ENCODE results near the gene PAK1IP1.
"Not testable (repeated sequence)": the region's sequence is repeated elsewhere in the genome, so short reads cannot be mapped to it uniquely, and the experiment has no call there.

Gene PAK1IP1

GRCh38 chr6:10665595-10665994 is 29.2 kb upstream of the PAK1IP1 start:
- not testable (repeated sequence) for H3K14ac ChIP-seq (ENCODE audit: low read length); DNase-seq (ENCODE audit: low spot score); H2BK120ac ChIP-seq (ENCODE audit: low read depth, low read length); H2BK12ac ChIP-seq (ENCODE audit: low read length); H3K9me3 ChIP-seq (replicated peaks in 1 of 2; ENCODE audit: control insufficient read depth in 2 of 2, insufficient read depth in 1 of 2, low read depth in 1 of 2, low read length in 2 of 2); H2AK5ac ChIP-seq (ENCODE audit: low read depth, low read length); H3K36me3 ChIP-seq (replicated peaks in 1 of 2; ENCODE audit: control insufficient read depth in 2 of 2, insufficient read depth in 2 of 2, low read length in 2 of 2); H3K4ac ChIP-seq (ENCODE audit: low read length); H4K91ac ChIP-seq (ENCODE audit: low read depth, low read length, poor library complexity); H2BK15ac ChIP-seq (ENCODE audit: low read length); H3K4me1 ChIP-seq (ENCODE audit: control insufficient read depth in 2 of 2, insufficient read depth in 1 of 2, low read depth in 1 of 2, low read length in 2 of 2); H3K4me3 ChIP-seq (ENCODE audit: low read length in 2 of 2); H3K27me3 ChIP-seq (ENCODE audit: control insufficient read depth in 3 of 3, insufficient read depth in 3 of 3, low read depth in 1 of 3, low read length in 3 of 3); H3K9ac ChIP-seq (ENCODE audit: low read depth, low read length, poor library complexity); H2AFZ ChIP-seq (ENCODE audit: low read length); H2BK5ac ChIP-seq (ENCODE audit: low read length); H3K79me1 ChIP-seq (ENCODE audit: low read depth, low read length); H3K27ac ChIP-seq (replicated peaks; ENCODE audit: low read length); H4K8ac ChIP-seq (ENCODE audit: low read depth, low read length); H3K23ac ChIP-seq (ENCODE audit: low read depth, low read length, poor library complexity); H3K4me2 ChIP-seq (ENCODE audit: insufficient read depth, low read length, poor library complexity, severe bottlenecking); H3K18ac ChIP-seq (ENCODE audit: low read length)
- no CpG with 5 or more reads among the region's 1 CpG for WGBS, 2 donors (ENCODE audit: extremely low coverage in 2 of 2, insufficient read length in 2 of 2, insufficient replicate concordance in 1 of 2)

GRCh38 chr6:10668126-10668917 is 26.4 kb upstream of the PAK1IP1 start:
- no CpG with 5 or more reads among the region's 6 CpGs for WGBS, 2 donors (ENCODE audit: extremely low coverage in 2 of 2, insufficient read length in 2 of 2, insufficient replicate concordance in 1 of 2)
- no peak overlapping the region for H2BK15ac ChIP-seq (ENCODE audit: low read length)
- no peaks in the 10 kb centered on the region for H3K27me3 ChIP-seq (ENCODE audit: control insufficient read depth in 3 of 3, insufficient read depth in 3 of 3, low read depth in 1 of 3, low read length in 3 of 3)
- no peaks in the 10 kb centered on the region for H3K79me1 ChIP-seq (ENCODE audit: low read depth, low read length)
- H2BK12ac ChIP-seq (ENCODE audit: low read length) = no peak overlapping the region
- H2AFZ ChIP-seq (ENCODE audit: low read length) = no peak overlapping the region
- H4K91ac ChIP-seq (ENCODE audit: low read depth, low read length, poor library complexity) = no peak overlapping the region
- H3K9me3 ChIP-seq (replicated peaks in 1 of 2; ENCODE audit: control insufficient read depth in 2 of 2, insufficient read depth in 1 of 2, low read depth in 1 of 2, low read length in 2 of 2) = no peaks in the 10 kb centered on the region
- no peak overlapping the region for H4K8ac ChIP-seq (ENCODE audit: low read depth, low read length)
- H3K23ac ChIP-seq (ENCODE audit: low read depth, low read length, poor library complexity) = no peak overlapping the region
- H3K4me3 ChIP-seq (ENCODE audit: low read length in 2 of 2) = no peak overlapping the region
- H3K4ac ChIP-seq (ENCODE audit: low read length) = no peak overlapping the region
- H3K14ac ChIP-seq (ENCODE audit: low read length) = no peak overlapping the region
- no peak overlapping the region for H2BK5ac ChIP-seq (ENCODE audit: low read length)
- DNase-seq (ENCODE audit: low spot score) = no peak
- H2AK5ac ChIP-seq (ENCODE audit: low read depth, low read length) = no peak overlapping the region
- H3K9ac ChIP-seq (ENCODE audit: low read depth, low read length, poor library complexity) = no peak overlapping the region
- no peak overlapping the region for H3K27ac ChIP-seq (replicated peaks; ENCODE audit: low read length)
- no peak overlapping the region for H2BK120ac ChIP-seq (ENCODE audit: low read depth, low read length)
- H3K36me3 ChIP-seq (replicated peaks in 1 of 2; ENCODE audit: control insufficient read depth in 2 of 2, insufficient read depth in 2 of 2, low read length in 2 of 2) = no peaks in the 10 kb centered on the region
- no peak overlapping the region for H3K18ac ChIP-seq (ENCODE audit: low read length)
- no peaks in the 10 kb centered on the region for H3K4me1 ChIP-seq (ENCODE audit: control insufficient read depth in 2 of 2, insufficient read depth in 1 of 2, low read depth in 1 of 2, low read length in 2 of 2)
- H3K4me2 ChIP-seq (ENCODE audit: insufficient read depth, low read length, poor library complexity, severe bottlenecking) = no peak overlapping the region

GRCh38 chr6:10676403-10676802 is 18.4 kb upstream of the PAK1IP1 start:
- Histone ChIP-seq H3K27me3 (ENCODE audit: control insufficient read depth in 3 of 3, insufficient read depth in 3 of 3, low read depth in 1 of 3, low read length in 3 of 3) (no peaks in the 10 kb centered on the region), H2BK5ac (ENCODE audit: low read length) (no peak overlapping the region), H4K8ac (ENCODE audit: low read depth, low read length) (no peak overlapping the region), H2AFZ (ENCODE audit: low read length) (no peak overlapping the region), H3K36me3 (replicated peaks in 1 of 2; ENCODE audit: control insufficient read depth in 2 of 2, insufficient read depth in 2 of 2, low read length in 2 of 2) (no peaks in the 10 kb centered on the region), H2AK5ac (ENCODE audit: low read depth, low read length) (no peak overlapping the region), H3K4ac (ENCODE audit: low read length) (no peak overlapping the region), H3K9ac (ENCODE audit: low read depth, low read length, poor library complexity) (no peak overlapping the region), H3K4me1 (ENCODE audit: control insufficient read depth in 2 of 2, insufficient read depth in 1 of 2, low read depth in 1 of 2, low read length in 2 of 2) (no peaks in the 10 kb centered on the region), H3K18ac (ENCODE audit: low read length) (no peak overlapping the region), H4K91ac (ENCODE audit: low read depth, low read length, poor library complexity) (no peak overlapping the region), H3K79me1 (ENCODE audit: low read depth, low read length) (no peaks in the 10 kb centered on the region), H3K9me3 (replicated peaks in 1 of 2; ENCODE audit: control insufficient read depth in 2 of 2, insufficient read depth in 1 of 2, low read depth in 1 of 2, low read length in 2 of 2) (no peaks in the 10 kb centered on the region), H3K4me2 (ENCODE audit: insufficient read depth, low read length, poor library complexity, severe bottlenecking) (no peak overlapping the region), H2BK15ac (ENCODE audit: low read length) (no peak overlapping the region), H2BK12ac (ENCODE audit: low read length) (no peak overlapping the region), H3K14ac (ENCODE audit: low read length) (no peak overlapping the region), H3K23ac (ENCODE audit: low read depth, low read length, poor library complexity) (no peak overlapping the region), H2BK120ac (ENCODE audit: low read depth, low read length) (no peak overlapping the region), H3K4me3 (ENCODE audit: low read length in 2 of 2) (no peak overlapping the region), H3K27ac (replicated peaks; ENCODE audit: low read length) (no peak overlapping the region)
- DNase-seq (ENCODE audit: low spot score) = no peak
- no CpG with 5 or more reads among the region's 7 CpGs for WGBS, 2 donors (ENCODE audit: extremely low coverage in 2 of 2, insufficient read length in 2 of 2, insufficient replicate concordance in 1 of 2)

GRCh38 chr6:10678456-10678855 is 16.3 kb upstream of the PAK1IP1 start:
- no peak for DNase-seq (ENCODE audit: low spot score)
- H2BK5ac ChIP-seq (ENCODE audit: low read length) = no peak overlapping the region
- no peak overlapping the region for H2AK5ac ChIP-seq (ENCODE audit: low read depth, low read length)
- no peaks in the 10 kb centered on the region for H3K4me1 ChIP-seq (ENCODE audit: control insufficient read depth in 2 of 2, insufficient read depth in 1 of 2, low read depth in 1 of 2, low read length in 2 of 2)
- H3K23ac ChIP-seq (ENCODE audit: low read depth, low read length, poor library complexity) = no peak overlapping the region
- no peaks in the 10 kb centered on the region for H3K9me3 ChIP-seq (replicated peaks in 1 of 2; ENCODE audit: control insufficient read depth in 2 of 2, insufficient read depth in 1 of 2, low read depth in 1 of 2, low read length in 2 of 2)
- H3K36me3 ChIP-seq (replicated peaks in 1 of 2; ENCODE audit: control insufficient read depth in 2 of 2, insufficient read depth in 2 of 2, low read length in 2 of 2) = no peaks in the 10 kb centered on the region
- H3K4ac ChIP-seq (ENCODE audit: low read length) = no peak overlapping the region
- no peaks in the 10 kb centered on the region for H3K27me3 ChIP-seq (ENCODE audit: control insufficient read depth in 3 of 3, insufficient read depth in 3 of 3, low read depth in 1 of 3, low read length in 3 of 3)
- H3K4me2 ChIP-seq (ENCODE audit: insufficient read depth, low read length, poor library complexity, severe bottlenecking) = no peak overlapping the region
- H3K9ac ChIP-seq (ENCODE audit: low read depth, low read length, poor library complexity) = no peak overlapping the region
- H3K27ac ChIP-seq (replicated peaks; ENCODE audit: low read length) = no peak overlapping the region
- H3K14ac ChIP-seq (ENCODE audit: low read length) = no peak overlapping the region
- no peak overlapping the region for H2BK15ac ChIP-seq (ENCODE audit: low read length)
- no CpG with 5 or more reads among the region's 4 CpGs for WGBS, 2 donors (ENCODE audit: extremely low coverage in 2 of 2, insufficient read length in 2 of 2, insufficient replicate concordance in 1 of 2)
- no peak overlapping the region for H2AFZ ChIP-seq (ENCODE audit: low read length)
- no peak overlapping the region for H4K8ac ChIP-seq (ENCODE audit: low read depth, low read length)
- no peak overlapping the region for H2BK120ac ChIP-seq (ENCODE audit: low read depth, low read length)
- no peak overlapping the region for H4K91ac ChIP-seq (ENCODE audit: low read depth, low read length, poor library complexity)
- H3K4me3 ChIP-seq (ENCODE audit: low read length in 2 of 2) = no peak overlapping the region
- no peaks in the 10 kb centered on the region for H3K79me1 ChIP-seq (ENCODE audit: low read depth, low read length)
- no peak overlapping the region for H3K18ac ChIP-seq (ENCODE audit: low read length)
- no peak overlapping the region for H2BK12ac ChIP-seq (ENCODE audit: low read length)
